ENCODE results near the gene SGPL1. TPM values are rescaled to one million over a fixed set of nuclear protein-coding genes. Genes with fewer than 3 reads are reported as not detected.

Gene SGPL1
- total RNA-seq, 1 donor from 2014 or later = 51.5 TPM

GRCh38 chr10:70775679-70776454, 39.9 kb upstream of the SGPL1 start:
- no peak overlapping the region for H3K27ac Mint-ChIP-seq
- H3K36me3 Mint-ChIP-seq = no peaks in the 10 kb centered on the region
- H3K27ac ChIP-seq = no peak overlapping the region
- H2AFZ ChIP-seq (replicated peaks) = no peak overlapping the region
- H3K9me3 ChIP-seq (ENCODE audit: low read depth) = no peaks in the 10 kb centered on the region
- H3K9ac ChIP-seq = no peak overlapping the region
- peaks cover 8% of the 10 kb centered on the region for H3K27me3 Mint-ChIP-seq (ENCODE audit: insufficient read depth, low read depth)
- H3K4me3 Mint-ChIP-seq = no peak overlapping the region
- no peaks in the 10 kb centered on the region for H3K9me3 Mint-ChIP-seq
- DNase-seq (ENCODE audit: low spot score) = no peak
- no peaks in the 10 kb centered on the region for H3K27me3 ChIP-seq
- TF ChIP-seq EZH2 (IDR thresholded peaks at IDR 0.05) (no peak), EZH2phosphoT487 (IDR thresholded peaks at IDR 0.05) (no peak)
- TF ChIP-seq, protein P1, sequence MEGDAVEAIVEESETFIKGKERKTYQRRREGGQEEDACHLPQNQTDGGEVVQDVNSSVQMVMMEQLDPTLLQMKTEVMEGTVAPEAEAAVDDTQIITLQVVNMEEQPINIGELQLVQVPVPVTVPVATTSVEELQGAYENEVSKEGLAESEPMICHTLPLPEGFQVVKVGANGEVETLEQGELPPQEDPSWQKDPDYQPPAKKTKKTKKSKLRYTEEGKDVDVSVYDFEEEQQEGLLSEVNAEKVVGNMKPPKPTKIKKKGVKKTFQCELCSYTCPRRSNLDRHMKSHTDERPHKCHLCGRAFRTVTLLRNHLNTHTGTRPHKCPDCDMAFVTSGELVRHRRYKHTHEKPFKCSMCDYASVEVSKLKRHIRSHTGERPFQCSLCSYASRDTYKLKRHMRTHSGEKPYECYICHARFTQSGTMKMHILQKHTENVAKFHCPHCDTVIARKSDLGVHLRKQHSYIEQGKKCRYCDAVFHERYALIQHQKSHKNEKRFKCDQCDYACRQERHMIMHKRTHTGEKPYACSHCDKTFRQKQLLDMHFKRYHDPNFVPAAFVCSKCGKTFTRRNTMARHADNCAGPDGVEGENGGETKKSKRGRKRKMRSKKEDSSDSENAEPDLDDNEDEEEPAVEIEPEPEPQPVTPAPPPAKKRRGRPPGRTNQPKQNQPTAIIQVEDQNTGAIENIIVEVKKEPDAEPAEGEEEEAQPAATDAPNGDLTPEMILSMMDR (IDR thresholded peaks at IDR 0.05) = no peak
- H3K36me3 ChIP-seq = no peaks in the 10 kb centered on the region
- H3K4me2 ChIP-seq = no peak overlapping the region
- H4K20me1 ChIP-seq (ENCODE audit: low read depth) = no peaks in the 10 kb centered on the region
- H3K79me2 ChIP-seq (ENCODE audit: low read depth) = no peaks in the 10 kb centered on the region
- peaks cover 2% of the 10 kb centered on the region for H3K4me1 Mint-ChIP-seq
- H3K4me3 ChIP-seq = no peak overlapping the region
- no peaks in the 10 kb centered on the region for H3F3A ChIP-seq (ENCODE audit: low read depth)
- H3K4me1 ChIP-seq = no peaks in the 10 kb centered on the region

GRCh38 chr10:70776455-70777005, 39.2 kb upstream of the SGPL1 start:
- Mint-ChIP-seq H3K4me3 (no peak overlapping the region), H3K9me3 (no peaks in the 10 kb centered on the region), H3K27me3 (ENCODE audit: insufficient read depth, low read depth) (peaks cover 8% of the 10 kb centered on the region), H3K4me1 (peaks cover 2% of the 10 kb centered on the region), H3K27ac (no peak overlapping the region), H3K36me3 (no peaks in the 10 kb centered on the region)
- Histone ChIP-seq H3K9me3 (ENCODE audit: low read depth) (no peaks in the 10 kb centered on the region), H3K4me1 (no peaks in the 10 kb centered on the region), H3K79me2 (ENCODE audit: low read depth) (no peaks in the 10 kb centered on the region), H3F3A (ENCODE audit: low read depth) (no peaks in the 10 kb centered on the region), H3K4me2 (no peak overlapping the region), H3K27me3 (no peaks in the 10 kb centered on the region), H3K36me3 (no peaks in the 10 kb centered on the region), H2AFZ (replicated peaks) (no peak overlapping the region), H3K4me3 (no peak overlapping the region), H3K27ac (no peak overlapping the region), H4K20me1 (ENCODE audit: low read depth) (no peaks in the 10 kb centered on the region), H3K9ac (no peak overlapping the region)
- no peak for DNase-seq (ENCODE audit: low spot score)
- TF ChIP-seq EZH2 (IDR thresholded peaks at IDR 0.05) (no peak), EZH2phosphoT487 (IDR thresholded peaks at IDR 0.05) (no peak)
- TF ChIP-seq, protein P1 (IDR thresholded peaks at IDR 0.05) = no peak

GRCh38 chr10:70777063-70777875, 38.5 kb upstream of the SGPL1 start:
- H3K9me3 ChIP-seq (ENCODE audit: low read depth) = no peaks in the 10 kb centered on the region
- TF ChIP-seq EZH2 (IDR thresholded peaks at IDR 0.05) (no peak), EZH2phosphoT487 (IDR thresholded peaks at IDR 0.05) (no peak)
- TF ChIP-seq, protein P1 (IDR thresholded peaks at IDR 0.05) = no peak
- H3K27ac ChIP-seq = no peak overlapping the region
- H4K20me1 ChIP-seq (ENCODE audit: low read depth) = no peaks in the 10 kb centered on the region
- Mint-ChIP-seq H3K36me3 (no peaks in the 10 kb centered on the region), H3K4me1 (peaks cover 2% of the 10 kb centered on the region), H3K27me3 (ENCODE audit: insufficient read depth, low read depth) (peaks cover 8% of the 10 kb centered on the region), H3K9me3 (no peaks in the 10 kb centered on the region), H3K27ac (peak overlapping the region; percentile 6), H3K4me3 (no peak overlapping the region)
- H3K4me1 ChIP-seq = no peaks in the 10 kb centered on the region
- H3K4me3 ChIP-seq = no peak overlapping the region
- no peaks in the 10 kb centered on the region for H3K27me3 ChIP-seq
- H3F3A ChIP-seq (ENCODE audit: low read depth) = no peaks in the 10 kb centered on the region
- no peak overlapping the region for H3K9ac ChIP-seq
- no peaks in the 10 kb centered on the region for H3K79me2 ChIP-seq (ENCODE audit: low read depth)
- no peak overlapping the region for H2AFZ ChIP-seq (replicated peaks)
- no peaks in the 10 kb centered on the region for H3K36me3 ChIP-seq
- DNase-seq (ENCODE audit: low spot score) = no peak
- H3K4me2 ChIP-seq = no peak overlapping the region

All from neural progenitor cell (in vitro differentiated cells).